Measurements from ENCODE around the gene PITX2.

PITX2 gene

DNA sequence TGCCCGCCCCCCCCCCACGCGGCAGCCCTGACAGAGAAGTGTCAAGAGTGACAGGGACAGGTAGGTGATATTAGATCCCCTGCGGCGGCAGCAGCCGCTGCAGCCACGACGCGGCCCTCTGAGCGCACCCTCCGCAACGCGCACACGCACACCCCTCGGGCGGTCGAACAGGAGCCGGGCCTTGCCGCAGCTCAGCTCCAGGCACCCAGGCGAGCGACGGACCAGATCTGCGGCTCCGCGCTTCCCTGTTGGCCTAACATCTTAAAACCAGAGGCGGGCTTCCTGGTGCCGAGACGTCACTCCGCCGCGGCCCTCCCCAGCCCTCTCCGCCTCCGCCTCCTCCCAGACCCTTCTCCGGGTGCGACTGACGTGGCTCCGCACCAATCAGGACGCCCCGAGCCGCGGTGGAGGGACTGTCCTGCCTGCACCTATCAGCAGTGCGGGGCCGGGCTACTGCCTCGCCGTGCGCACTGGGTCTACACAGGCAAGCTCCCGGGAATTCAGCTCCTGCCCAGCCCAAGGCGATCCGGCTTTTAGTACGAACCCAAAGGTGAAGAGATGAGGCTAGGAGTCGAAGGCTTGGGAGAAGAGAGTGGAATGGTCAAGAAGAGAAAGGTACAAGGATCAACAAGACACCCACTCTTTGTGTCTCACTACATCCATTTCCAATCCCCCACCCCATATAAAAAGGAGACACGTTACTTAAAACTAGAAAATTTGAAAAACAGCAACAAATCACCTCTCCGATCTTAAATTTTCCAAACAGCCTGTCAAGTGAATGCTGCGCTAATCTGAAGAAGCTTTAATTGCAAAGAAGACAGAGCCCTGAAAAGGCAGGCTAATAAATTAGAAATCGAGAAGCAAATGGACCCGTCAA lies at the start of gene PITX2:
Gene PITX2, minus strand, starts transcription at position 237 of the 877 bp plus-strand sequence. CDS start 617 bp downstream, outside the sequence.
- DNase-seq (ENCODE audit: low read depth): peak; percentile 84

DNA sequence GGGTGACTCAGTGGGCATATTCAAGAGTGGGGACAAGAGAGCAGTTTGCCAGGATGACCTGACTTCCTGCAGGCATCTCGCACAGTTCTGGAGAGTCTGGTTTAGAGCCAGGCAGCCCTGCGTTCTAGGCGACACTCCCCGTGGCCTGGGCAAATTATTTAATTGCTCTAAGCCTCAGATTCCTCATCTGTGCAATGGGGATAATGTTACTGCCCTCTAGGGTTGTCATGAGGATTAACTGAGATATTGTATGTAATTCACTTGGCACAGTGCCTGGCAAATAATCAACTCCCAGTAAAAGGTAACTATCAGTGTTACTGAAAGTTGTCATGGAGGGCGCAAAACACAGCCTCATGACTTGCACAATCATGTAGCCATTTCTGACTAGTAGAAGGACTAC lies 48.8 kb upstream of the PITX2 start:
- DNase-seq (ENCODE audit: low read depth): no peak

DNA sequence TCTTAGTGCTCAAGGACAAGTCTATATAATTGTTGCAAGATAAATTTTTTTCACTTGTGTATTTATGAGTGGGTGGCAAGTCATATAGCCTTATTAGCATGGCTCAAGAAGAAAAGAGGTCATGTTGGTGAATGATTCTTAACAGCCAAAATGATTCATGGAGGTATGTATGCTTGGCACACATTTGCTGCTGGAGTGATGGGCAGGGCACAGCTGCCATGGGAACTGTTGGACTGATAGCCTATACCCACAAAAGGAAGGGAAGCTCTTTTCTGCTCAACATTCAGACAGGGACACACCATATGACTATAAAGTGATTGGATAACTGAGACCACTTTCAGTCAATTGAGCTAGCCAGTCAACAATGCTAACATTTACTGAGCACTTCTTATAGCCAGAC lies 46.8 kb upstream of the PITX2 start:
- no peak for DNase-seq (ENCODE audit: low read depth)

DNA sequence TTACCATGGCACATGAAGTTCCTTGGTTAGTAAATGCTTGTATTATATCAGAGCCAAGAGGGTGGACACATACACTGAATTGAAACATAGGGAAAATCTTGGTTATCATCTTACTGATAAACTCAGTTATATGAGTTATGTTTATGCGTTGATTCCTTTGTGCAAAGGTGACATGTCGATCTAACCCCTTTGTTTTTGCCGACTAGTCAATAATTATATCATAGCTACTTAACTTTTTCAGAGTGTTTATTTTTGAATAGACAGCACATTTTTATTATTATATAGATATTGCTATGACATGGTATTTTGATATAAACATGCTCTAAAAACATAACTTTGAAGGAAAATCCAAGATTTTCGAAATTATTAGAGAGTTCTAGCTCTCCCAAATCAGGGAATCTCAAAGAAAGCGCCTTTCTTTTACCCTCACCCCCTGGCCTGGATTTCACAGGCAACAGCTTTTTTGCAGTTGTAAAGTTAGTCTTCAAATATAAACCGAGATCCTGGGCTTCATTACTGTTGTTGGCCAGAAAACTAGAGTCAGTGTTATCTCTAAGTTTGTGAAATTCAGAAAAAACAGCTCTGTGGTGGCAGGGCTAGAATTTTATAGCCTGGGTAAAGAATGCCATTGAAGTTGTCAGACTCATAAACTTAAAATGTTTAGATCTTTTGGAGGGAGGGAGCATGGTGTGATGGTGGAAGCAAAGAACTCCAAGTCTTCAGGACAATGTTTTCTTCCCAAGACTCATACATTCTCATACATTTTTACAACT lies 45.8 kb upstream of the PITX2 start:
- no peak for DNase-seq (ENCODE audit: low read depth)

DNA sequence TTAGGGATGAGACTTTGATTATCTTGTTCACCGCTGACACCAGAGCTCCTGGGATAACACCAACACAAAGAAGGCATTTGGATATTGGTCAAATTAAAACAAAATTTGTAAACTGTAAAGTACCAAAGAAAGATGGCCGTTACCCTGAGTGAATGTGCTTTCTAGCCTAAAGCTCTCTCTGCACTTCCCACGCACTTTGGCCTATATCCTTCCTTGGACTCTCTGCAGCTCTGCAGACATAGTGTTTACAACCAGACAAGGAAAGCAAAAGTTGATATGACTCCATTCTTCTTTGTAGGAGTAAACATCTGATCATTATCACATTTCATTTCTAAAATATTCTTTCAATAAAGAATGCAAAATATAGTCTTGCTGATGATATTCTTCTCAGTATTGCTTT lies 44.8 kb upstream of the PITX2 start:
- no peak for DNase-seq (ENCODE audit: low read depth)

DNA sequence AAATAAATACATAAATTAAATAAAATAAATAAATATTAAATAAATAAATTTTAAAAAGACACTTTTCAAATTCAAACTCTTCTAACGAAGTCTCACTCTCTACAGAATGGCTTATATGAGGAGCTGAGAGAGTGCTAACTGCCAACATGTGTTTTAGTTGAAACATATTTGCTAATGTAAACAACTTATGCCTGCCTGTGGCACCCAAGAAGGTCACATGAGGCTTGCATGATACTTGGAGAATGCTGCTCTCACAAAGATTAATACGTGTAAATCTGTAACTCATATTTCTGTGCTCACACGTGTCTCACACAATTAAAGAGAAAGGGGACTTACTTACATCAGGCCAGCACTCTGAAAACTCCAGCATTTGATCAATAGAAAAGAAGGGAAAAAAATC lies 43.2 kb upstream of the PITX2 start:
- no peak for DNase-seq (ENCODE audit: low read depth)

DNA sequence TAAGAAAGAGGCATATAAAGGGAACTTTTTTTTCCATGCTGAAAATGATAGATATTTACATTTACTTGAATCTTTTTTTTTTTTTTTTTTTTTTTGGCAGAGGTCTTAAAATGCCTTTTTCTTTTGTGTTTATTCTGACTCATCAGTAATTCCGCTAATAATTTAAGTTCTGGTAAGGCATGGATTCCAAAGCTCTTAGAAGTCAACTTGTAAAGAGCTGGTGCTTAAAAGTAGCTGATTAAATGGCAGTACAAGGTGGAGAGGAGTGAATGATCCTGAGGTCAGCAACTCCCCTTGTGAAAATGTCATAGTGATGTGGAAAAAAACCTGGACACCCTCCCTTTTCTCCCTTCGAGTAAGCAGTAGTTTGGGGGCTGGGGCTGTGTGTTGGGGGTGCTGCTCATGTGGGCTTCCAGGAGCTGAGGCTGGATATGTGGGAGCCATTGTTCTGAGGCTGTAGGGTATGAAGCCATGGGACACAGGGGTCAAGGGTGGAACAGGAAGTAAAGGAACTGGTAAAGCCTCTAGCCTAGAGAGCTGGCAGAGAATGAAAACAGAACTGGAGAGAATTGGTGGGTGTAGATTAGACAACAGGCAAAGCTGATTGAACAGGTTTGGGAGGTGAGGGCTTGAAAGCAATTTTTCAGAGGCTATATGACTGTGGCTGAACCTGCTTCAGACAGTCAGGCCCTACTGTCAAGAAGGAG lies 41.0 kb upstream of the PITX2 start:
- DNase-seq (ENCODE audit: low read depth): peak; percentile 63

DNA sequence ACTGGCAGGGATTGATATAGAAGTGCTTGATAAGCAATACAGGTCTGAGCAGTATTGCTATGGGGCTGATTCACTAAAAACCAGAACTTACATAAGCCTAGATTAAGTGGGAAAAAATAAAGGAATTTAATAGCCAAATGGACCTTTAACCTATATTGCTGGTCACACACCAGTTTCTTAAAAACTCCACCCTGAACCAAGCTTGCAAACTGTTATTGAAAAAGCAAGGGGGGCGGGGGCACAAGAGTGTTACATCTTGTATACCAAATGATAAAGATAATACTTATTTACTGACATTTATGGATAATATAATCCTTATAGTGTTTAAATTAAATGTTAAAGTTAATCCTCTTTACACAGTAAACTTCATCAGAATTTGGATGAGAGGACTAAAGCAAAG lies 40.3 kb upstream of the PITX2 start:
- no peak for DNase-seq (ENCODE audit: low read depth)

DNA sequence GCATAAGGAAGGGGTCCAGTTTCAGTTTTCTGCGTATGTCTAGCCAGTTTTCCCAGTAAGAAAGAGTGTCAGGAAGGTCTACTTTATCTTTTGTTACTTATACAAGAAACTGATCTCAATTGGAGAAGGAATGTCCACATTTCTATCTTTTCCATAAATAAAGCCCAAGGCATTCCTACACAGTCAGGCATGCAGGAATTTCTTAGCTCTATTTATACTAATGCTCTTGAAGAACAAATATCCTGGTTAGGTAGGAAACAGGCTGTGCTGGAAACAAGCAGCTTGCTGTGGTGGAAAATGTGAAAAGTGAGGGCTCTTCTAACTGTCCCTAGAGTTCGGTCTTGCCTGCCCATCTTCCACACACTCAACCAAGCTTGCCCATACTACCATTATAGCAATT lies 37.9 kb upstream of the PITX2 start:
- no peak for DNase-seq (ENCODE audit: low read depth)

DNA sequence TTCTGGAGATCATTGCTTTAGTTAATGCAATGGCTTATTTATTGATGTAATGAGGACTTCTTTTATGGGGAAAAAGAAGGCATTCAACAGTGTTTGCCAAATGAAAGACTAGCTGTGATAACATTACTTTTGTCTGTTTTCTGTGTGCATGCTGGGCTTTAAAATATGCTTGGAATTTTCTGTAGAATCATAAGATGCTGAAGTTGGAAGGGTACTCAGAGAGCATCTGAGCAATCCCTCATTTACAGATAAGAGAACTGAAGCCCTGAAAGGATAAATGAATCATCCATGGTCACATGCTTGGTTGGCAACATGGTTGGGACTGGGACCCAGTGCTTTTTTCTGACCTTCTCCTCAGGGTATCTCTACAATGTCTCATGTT lies 31.4 kb upstream of the PITX2 start:
- no peak for DNase-seq (ENCODE audit: low read depth)

DNA sequence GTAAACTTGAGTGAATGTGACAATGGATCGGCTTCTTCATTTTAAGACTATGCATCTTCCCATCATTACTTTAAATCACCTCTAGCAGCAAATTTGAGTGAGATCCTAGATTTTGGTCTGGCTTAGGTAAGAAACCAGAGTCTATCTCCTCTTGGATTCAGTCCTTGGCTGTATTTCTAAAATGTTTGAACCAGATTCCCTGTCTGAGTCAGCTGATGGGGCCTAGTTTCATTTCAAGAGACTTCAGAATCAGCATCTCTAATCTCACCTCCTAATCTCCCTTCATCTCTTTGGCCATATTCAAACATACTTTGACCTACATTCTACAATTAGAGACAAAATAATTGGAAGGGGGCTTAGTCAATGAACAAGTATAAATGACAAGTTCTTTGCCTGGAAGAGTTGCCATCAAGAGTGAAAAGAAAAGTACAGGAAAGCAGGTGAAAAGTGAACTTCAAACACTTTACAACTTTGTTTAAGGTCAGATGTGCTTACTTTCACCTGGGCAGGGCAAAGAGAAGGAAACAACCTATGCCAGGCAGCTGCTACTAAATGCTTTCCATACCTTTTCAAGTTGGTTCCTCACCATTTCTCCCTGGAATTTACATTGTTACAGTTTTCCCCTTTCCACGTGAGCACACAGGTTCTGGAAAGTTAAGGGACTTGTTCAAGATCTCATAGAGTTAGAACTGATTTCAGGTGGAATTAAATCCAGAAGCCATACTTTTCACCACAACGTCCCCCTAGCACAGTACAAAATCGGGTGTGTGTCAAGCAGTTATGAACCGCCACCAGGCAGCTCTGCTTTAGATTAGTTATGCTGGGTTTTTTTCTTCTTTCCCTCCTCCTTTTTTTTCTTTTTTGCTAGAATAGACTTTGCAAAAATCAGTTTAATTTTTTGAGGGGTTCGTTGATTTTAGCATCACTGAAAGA lies 30.7 kb upstream of the PITX2 start:
- DNase-seq (ENCODE audit: low read depth): no peak

DNA sequence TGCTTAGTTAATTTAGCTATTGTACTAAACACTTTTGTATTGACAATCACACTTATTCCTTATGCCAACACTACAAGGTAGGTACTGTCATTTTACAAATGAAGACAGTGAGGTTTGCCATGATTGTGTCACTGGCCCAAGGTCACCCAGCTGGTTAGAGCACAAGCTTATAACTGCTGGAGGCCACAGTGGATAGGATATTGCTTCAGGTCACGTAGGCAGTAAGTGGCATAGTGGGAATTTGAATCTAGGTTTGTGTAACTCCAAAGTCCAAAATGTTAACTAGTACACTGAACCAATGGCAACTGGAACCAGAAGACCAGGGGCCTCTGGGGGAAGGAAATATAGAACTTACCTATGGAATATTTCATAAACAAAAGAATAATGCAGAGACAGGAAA lies 21.1 kb upstream of the PITX2 start:
- no peak for DNase-seq (ENCODE audit: low read depth)

DNA sequence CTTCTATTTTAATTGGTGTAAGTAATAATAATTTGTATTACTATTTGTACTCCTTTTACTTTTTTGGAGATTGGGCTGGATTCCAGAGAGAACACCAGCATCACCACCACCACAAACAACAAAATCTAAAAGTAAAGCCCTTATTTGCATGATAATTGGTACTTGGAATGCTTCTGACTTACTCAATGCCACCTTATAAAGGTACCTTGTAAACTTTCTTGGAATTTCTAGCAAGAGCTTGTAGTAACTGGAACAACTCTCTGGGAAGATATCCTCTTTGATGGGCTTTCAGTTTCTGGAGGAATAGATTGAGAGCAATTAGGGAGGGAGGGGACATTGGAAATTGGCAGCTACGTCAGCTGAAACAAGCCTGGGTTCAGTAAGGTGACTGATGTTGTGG lies 20.2 kb upstream of the PITX2 start:
- no peak for DNase-seq (ENCODE audit: low read depth)

DNA sequence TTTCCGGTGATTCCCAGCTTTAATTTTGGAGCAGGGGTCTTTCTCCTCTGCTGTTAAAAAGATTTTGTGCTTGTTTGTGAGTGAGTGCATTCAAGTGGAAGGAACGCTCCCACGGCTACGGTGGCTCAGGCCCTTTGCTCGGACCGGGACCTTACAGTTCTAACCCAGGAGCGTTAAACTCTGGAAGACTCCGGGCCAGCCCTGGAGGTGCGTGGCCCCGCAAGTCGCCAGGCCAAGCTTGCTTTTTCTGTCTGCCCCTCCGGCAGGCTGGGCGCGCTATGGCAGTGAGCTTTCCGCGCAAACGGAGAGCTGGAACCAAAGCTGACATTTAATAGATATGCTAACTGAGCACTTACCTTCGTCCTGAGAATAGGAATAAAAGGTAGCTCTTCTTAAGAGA lies 18.3 kb upstream of the PITX2 start:
- DNase-seq (ENCODE audit: low read depth): no peak

DNA sequence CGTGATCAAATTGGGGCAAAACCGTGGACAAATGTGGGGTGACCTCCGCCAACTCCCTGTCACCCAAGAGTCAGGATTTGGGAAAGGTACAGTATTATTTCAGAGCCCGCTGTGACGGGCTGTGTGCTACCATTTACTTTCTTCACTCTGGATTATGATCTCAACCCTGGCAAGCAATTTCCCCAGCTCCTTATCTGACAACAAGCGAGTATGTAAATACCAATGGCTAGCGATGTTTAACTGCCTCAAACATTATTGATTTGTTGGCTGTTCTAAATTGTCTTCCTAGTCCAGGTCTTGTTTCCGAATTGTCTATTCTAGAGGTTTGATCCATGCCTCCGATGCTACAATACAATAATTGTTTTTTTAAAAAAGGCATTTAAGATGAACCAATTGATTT lies 17.7 kb upstream of the PITX2 start:
- no peak for DNase-seq (ENCODE audit: low read depth)

DNA sequence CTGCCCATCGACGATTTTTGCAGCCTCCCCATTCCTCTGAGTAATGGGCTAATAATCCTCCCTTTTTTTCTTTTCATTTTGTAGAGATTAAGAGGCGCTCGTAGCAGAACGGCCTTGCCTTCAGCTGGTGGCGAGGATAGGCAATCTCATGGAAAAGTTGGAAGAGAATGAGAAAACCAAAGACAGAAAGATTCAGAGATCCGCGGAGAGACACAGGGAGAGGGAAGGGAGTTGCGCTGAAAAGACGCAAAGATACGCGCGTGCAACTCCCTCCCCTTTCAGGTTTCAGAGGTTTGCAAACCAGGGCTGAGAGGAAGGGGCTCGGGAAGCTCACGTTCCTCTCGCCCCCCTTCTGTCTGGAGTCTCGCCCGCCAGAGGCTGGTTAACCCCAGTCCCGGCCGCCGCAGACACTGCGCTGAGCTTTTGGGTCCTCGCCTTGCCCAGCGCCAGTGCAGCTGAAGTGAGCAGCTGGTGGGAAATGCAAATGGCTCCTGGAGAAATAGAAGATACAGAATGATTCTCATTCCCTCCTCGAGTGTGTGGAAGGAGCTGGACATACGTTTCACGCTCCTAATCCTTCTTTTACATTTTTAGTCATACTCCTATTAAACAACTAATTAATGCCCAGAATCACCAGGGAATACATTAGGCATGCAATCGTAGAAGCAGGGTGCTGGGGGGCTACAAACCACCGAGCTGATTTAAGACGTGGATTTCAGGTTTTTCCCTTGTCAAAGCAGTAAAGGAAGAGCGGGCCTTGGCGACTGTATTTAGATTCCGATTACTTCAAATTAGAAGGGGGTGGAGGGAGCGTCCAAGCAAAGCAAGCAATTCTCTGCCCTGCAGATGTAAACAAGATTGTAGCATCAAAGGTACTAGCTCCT lies 16.6 kb upstream of the PITX2 start:
- no peak for DNase-seq (ENCODE audit: low read depth)

DNA sequence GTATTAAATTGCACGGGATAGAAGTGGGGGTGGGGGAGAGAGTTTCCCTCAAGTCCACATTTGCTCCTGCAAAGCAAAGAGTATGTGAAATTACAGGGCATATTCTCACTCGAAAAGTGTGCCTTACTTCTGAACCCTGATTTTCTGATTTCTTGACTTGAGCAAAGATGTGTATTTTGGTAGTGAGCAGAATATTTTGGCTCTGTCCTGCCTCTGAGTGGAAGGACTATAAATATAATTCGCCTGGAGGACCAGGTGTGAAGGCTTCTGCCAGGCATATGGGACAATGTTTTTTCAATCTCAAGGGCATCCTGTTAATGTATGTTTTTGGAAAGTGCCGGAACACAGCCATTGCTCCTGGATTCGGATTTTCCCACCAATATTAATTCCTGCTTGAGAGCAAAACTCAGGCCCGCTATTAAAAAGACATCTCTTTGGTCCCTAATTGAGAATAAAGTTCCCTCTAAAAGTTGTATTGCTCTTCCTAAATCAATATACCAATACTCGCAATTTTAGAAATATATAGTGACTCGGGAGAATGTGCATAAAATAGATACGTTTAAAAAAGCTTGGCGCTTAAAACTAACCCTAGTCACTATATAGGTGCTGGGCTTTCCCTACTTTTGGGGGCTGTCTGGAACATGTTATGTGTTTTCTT lies 15.3 kb upstream of the PITX2 start:
- DNase-seq (ENCODE audit: low read depth): no peak

DNA sequence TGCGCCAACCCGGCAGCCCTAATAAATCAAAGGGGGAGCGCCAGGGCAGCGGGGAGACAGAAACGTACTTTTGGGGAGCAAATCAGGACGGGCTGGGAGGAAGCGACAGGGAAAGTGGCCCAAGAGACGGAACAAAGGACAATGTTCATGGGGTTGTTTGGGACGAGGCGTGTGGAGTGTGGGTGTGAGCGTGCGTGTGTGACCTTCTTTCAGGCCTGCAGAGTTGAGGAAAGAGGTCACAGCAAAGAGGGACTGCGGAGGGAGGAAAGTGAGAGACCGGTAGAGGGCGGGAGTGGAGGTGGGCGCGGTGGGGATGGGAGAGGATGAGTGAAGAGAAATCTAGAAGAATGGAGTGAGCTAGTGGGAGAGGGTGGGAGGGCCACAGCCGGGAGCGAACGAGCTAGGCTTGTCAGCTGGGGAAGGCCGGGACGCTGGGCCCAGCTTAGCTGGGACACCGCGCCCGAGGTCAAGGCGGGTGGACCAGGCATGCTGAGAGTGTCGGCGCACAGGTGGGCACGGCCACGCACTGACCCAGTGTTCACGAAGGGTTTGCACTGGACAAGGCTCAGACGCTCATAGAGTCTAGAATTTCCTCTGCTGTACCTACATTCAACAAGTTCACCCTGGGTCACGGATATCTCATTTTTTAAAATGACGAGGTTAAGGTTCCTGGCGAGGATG lies 14.7 kb upstream of the PITX2 start:
- DNase-seq (ENCODE audit: low read depth): no peak

DNA sequence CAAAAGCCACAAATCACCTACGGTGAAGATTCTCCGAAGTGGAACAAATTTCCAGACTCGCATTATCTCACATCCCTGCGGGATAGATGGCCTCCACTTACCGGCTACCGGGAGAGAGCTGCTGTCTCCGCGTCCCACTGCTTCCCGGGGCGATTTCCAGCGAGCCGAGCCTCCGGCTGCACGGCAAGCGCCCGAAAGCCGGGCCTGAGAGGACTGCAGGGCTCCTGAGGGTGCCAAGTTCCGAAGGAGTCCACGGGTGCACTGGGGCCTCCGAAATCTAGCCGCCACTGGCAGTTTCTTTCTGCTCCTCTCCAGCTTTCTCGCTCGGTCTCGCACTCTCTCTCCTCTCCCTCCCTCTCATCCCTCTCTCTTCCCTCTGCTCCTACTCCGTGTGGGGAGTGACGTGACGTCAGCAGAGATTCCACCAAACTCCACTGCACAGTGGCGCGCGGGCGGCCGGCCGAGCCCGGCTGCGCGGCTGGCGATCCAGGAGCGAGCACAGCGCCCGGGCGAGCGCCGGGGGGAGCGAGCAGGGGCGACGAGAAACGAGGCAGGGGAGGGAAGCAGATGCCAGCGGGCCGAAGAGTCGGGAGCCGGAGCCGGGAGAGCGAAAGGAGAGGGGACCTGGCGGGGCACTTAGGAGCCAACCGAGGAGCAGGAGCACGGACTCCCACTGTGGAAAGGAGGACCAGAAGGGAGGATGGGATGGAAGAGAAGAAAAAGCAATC lies 14.0 kb upstream of the PITX2 start:
- DNase-seq (ENCODE audit: low read depth): no peak
